GM12878 (cell line): ENCODE results near the gene PLEKHM1. TPM values are rescaled to one million over a fixed set of nuclear protein-coding genes. Genes with fewer than 3 reads are reported as not detected.

Experiments
- ATAC-seq: fragments of 200-7000 bp; cut with Tn5 transposase; 3 replicates; pipeline ENCODE4 v1.9.1; 2020; ENCODE audit warnings: mild to moderate bottlenecking, moderate library complexity
- BruUV-seq: library from RNA; stranded (reverse); fragments of 400-500 nt; replicated peaks from 2 replicates; lab custom pipeline; 2021; lab: Mats Ljungman, UMichigan
- CTCF ChIA-PET: fragments of 300-600 bp; sonication (Branson Sonifier 250); formaldehyde crosslinking; extraction: SDS; loops from one replicate; lab custom pipeline; 2021; ENCODE audit warnings: inconsistent platforms; lab: Yijun Ruan, JAX
- POLR2A ChIA-PET: fragments of 350-600 bp; formaldehyde crosslinking; extraction: SDS; loops from one replicate; lab custom pipeline; 2021; ENCODE audit warnings: inconsistent platforms; lab: Charles Lee
- RAD21 ChIA-PET: fragments of 300-600 bp; sonication (Branson Sonifier 250); formaldehyde crosslinking; loops from one replicate; lab custom pipeline; 2023; ENCODE audit warnings: antibody characterized with exemption; ENCODE audit not compliant: unreplicated experiment; lab: Charles Lee
- SMC1A ChIA-PET: fragments of 300-600 bp; sonication (Branson Sonifier 250); formaldehyde crosslinking; loops from one replicate; lab custom pipeline; 2023; ENCODE audit not compliant: unreplicated experiment, uncharacterized antibody; lab: Charles Lee
- DNase-seq: peaks from one replicate; pipeline ENCODE4 v3.0.0-alpha.2; 2011; ENCODE audit warnings: low read depth, low spot score
- FAIRE-seq: peaks from 3 replicates; lab custom pipeline; 2011; peaks lifted over from hg19 to GRCh38; lab: Jason Lieb, UNC
- H2AFZ ChIP-seq: 2 replicates; pipeline ENCODE4 v1.6.0; 2011; ENCODE audit warnings: low read depth, low read length, control low read depth; ENCODE audit not compliant: control insufficient read depth
- H3K27ac ChIP-seq: 2 replicates; pipeline ENCODE4 v1.5.1; 2011; ENCODE audit warnings: control low read depth; ENCODE audit not compliant: control insufficient read depth, insufficient read depth
- H3K27me3 ChIP-seq, 2 experiments: replicated peaks in 1 of 2; 2 replicates each; pipeline versions ENCODE4 v1.6.0 to v1.6.1; 2011; ENCODE audit warnings: low read length in 1 of 2; ENCODE audit not compliant: control insufficient read depth in 2 of 2, insufficient read depth in 2 of 2
- H3K36me3 ChIP-seq, 2 experiments: 2 replicates each; pipeline ENCODE4 v1.5.1; 2011; ENCODE audit warnings: low read length in 1 of 2; ENCODE audit not compliant: control insufficient read depth in 2 of 2, insufficient read depth in 2 of 2
- H3K4me1 ChIP-seq: 2 replicates; pipeline ENCODE4 v1.6.1; 2011; ENCODE audit warnings: mild to moderate bottlenecking, low read length, moderate library complexity, mixed read lengths; ENCODE audit not compliant: control insufficient read depth, insufficient read depth
- H3K4me2 ChIP-seq: 2 replicates; pipeline ENCODE4 v1.6.0; 2011; ENCODE audit warnings: control low read depth; ENCODE audit not compliant: control insufficient read depth, insufficient read depth
- H3K4me3 ChIP-seq: fragments of 200-600 bp; sonication (generic); 2 replicates; pipeline ENCODE4 v1.5.1; 2016
- H3K79me2 ChIP-seq: 2 replicates; pipeline ENCODE4 v1.6.0; 2011; ENCODE audit warnings: low read length; ENCODE audit not compliant: control insufficient read depth, insufficient read depth
- H3K9ac ChIP-seq: 2 replicates; pipeline ENCODE4 v1.8.0; 2011; ENCODE audit warnings: low read length, control low read depth, mixed read lengths; ENCODE audit not compliant: control insufficient read depth, insufficient read depth
- H3K9me3 ChIP-seq: replicated peaks from 3 replicates; pipeline ENCODE4 v1.5.1; 2011; ENCODE audit warnings: mild to moderate bottlenecking, low read length; ENCODE audit not compliant: control insufficient read depth, insufficient read depth
- H4K20me1 ChIP-seq: 2 replicates; pipeline ENCODE4 v1.6.0; 2011; ENCODE audit not compliant: control insufficient read depth, insufficient read depth
- HDGF ChIP-seq: fragments of 450-650 bp; IDR thresholded peaks from 2 replicates; pipeline ENCODE4 v1.6.1; 2016; ENCODE audit warnings: antibody characterized with exemption
- IRF4 ChIP-seq: IDR thresholded peaks from 2 replicates; pipeline ENCODE4 v1.6.1; 2011; ENCODE audit warnings: low read depth, low read length
- RELA ChIP-seq: fragments of 450-650 bp; IDR thresholded peaks from 2 replicates; pipeline ENCODE4 v1.8.0; 2014; ENCODE audit warnings: borderline replicate concordance; ENCODE audit not compliant: partially characterized antibody
- ZNF274 ChIP-seq: IDR thresholded peaks from one replicate; pipeline ENCODE4 v1.8.0; 2011; ENCODE audit not compliant: insufficient read length, insufficient read depth
- WGBS: methylation state at CpG from one replicate; pipeline ENCODE4 v1.1.6; 2016; ENCODE audit warnings: low lambda C conversion rate; ENCODE audit not compliant: insufficient replicate concordance, insufficient coverage; ENCODE audit errors: missing lambda C conversion rate; 5-methylcytosine and 5-hydroxymethylcytosine counted together
- in situ Hi-C: fragments of 300-500 bp; cut with MboI; formaldehyde crosslinking; loops from 9 replicates; pipeline ENCODE4 v1.14.3; 2018; ENCODE audit warnings: mixed read lengths
- intact Hi-C: fragments of 100-400 bp; cut with micrococcal nuclease; formaldehyde crosslinking; loops from one replicate; pipeline ENCODE4 v1.14.2; 2022; ENCODE audit not compliant: unreplicated experiment
- polyA plus RNA-seq, 11 experiments: library from polyadenylated mRNA; depleted of rRNA in 4 of 11; unstranded in 6 of 11; stranded (reverse) in 5 of 11; fragments of >200 nt; fragmentation: Nextera tagmentation in 4 of 11; fragmentation: Illumina TruSeq in 1 of 11; extraction: Ambion mirVana in 4 of 11; extraction: Trizol in 1 of 11; gene quantifications; 1 replicate in 1 of 11; 2 replicates in 10 of 11; pipeline versions ENCODE4 v1.2.1 to v1.2.3, GENCODE V29; 2011 to 2016; ENCODE audit warnings: inconsistent platforms in 2 of 11, missing spikeins in 2 of 11, low read depth in 1 of 11
- total RNA-seq, 4 experiments: library from RNA; depleted of rRNA in 3 of 4; stranded (reverse); fragments of >200 nt in 3 of 4; fragmentation: Illumina TruSeq in 1 of 4; extraction: Trizol in 1 of 4; gene quantifications; 2 replicates each; pipeline versions ENCODE4 v1.2.1 to v1.2.3, GENCODE V29; 2013 to 2021
- TF ChIP-seq, protein P1 (sequence below): fragments of 450-650 bp; IDR thresholded peaks from 2 replicates; pipeline ENCODE4 v1.6.1; 2017; ENCODE audit warnings: mild to moderate bottlenecking, moderate library complexity
- TF ChIP-seq, protein P2 (sequence below): fragments of 450-650 bp; IDR thresholded peaks from 2 replicates; pipeline ENCODE4 v1.6.1; 2017; ENCODE audit warnings: mild to moderate bottlenecking, low read depth, inconsistent platforms; ENCODE audit not compliant: poor library complexity, severe bottlenecking
- TF ChIP-seq, protein P3 (sequence below), 3 experiments: IDR thresholded peaks in 2 of 3; conservative IDR thresholded peaks in 1 of 3; 2 replicates each; pipeline ENCODE4 v1.5.1; 2011; ENCODE audit warnings: low read depth in 3 of 3, low read length in 3 of 3, mild to moderate bottlenecking in 3 of 3, control low read depth in 2 of 3, moderate library complexity in 2 of 3, inconsistent platforms in 1 of 3, mixed read lengths in 1 of 3; ENCODE audit not compliant: control insufficient read depth in 2 of 3, insufficient read depth in 1 of 3; ENCODE audit errors: extremely low read depth in 1 of 3
- TF ChIP-seq, protein P4 (sequence below): IDR thresholded peaks from 2 replicates; pipeline ENCODE4 v1.6.1; 2011; ENCODE audit warnings: mild to moderate bottlenecking, low read depth, low read length, moderate library complexity; ENCODE audit not compliant: insufficient replicate concordance

Gene PLEKHM1
- total and polyA plus RNA-seq, 10 of the 15 experiments (the other 5 are each of a cell fraction or from before 2014, with no cell fraction given): 0.21 to 27.8 (median 9.4) TPM

DNA sequence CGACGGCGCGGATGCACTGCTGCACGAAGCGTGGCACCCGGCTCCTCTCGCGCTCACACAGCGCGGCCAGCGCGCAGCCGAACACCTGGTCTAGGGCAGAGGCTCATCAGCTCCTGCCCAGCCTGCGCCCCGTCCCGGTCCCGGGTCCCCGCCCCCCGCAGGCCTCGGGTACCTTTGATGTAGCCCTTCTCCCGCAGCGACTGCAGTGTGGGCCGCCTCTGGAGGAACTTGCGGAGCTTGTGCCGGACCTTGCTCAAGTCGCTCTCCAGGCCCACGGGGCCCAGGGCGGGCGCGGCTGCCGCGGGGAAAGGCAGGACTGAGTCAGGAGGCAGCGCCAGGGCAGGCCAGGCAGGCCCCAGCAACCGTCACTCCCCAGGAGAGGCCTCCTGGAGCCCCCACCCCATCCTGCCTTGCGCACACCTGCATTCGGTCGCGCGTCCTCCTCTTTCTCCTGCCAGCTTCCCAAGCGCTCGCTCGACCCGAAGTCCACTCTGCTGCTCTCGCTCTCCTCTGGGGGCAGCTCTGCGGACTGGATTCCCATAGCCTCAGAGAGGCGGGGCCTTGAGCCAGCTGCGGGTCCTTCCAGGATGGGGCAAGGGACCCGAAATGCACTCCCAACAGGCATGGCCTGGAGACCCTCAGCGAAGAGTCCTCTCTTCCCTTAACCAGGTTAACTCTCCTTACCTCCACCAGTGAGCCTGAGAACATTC, 93.9 kb downstream of the PLEKHM1 start (continued):
- TF ChIP-seq, protein P1, sequence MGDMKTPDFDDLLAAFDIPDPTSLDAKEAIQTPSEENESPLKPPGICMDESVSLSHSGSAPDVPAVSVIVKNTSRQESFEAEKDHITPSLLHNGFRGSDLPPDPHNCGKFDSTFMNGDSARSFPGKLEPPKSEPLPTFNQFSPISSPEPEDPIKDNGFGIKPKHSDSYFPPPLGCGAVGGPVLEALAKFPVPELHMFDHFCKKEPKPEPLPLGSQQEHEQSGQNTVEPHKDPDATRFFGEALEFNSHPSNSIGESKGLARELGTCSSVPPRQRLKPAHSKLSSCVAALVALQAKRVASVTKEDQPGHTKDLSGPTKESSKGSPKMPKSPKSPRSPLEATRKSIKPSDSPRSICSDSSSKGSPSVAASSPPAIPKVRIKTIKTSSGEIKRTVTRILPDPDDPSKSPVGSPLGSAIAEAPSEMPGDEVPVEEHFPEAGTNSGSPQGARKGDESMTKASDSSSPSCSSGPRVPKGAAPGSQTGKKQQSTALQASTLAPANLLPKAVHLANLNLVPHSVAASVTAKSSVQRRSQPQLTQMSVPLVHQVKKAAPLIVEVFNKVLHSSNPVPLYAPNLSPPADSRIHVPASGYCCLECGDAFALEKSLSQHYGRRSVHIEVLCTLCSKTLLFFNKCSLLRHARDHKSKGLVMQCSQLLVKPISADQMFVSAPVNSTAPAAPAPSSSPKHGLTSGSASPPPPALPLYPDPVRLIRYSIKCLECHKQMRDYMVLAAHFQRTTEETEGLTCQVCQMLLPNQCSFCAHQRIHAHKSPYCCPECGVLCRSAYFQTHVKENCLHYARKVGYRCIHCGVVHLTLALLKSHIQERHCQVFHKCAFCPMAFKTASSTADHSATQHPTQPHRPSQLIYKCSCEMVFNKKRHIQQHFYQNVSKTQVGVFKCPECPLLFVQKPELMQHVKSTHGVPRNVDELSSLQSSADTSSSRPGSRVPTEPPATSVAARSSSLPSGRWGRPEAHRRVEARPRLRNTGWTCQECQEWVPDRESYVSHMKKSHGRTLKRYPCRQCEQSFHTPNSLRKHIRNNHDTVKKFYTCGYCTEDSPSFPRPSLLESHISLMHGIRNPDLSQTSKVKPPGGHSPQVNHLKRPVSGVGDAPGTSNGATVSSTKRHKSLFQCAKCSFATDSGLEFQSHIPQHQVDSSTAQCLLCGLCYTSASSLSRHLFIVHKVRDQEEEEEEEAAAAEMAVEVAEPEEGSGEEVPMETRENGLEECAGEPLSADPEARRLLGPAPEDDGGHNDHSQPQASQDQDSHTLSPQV: no peak

DNA sequence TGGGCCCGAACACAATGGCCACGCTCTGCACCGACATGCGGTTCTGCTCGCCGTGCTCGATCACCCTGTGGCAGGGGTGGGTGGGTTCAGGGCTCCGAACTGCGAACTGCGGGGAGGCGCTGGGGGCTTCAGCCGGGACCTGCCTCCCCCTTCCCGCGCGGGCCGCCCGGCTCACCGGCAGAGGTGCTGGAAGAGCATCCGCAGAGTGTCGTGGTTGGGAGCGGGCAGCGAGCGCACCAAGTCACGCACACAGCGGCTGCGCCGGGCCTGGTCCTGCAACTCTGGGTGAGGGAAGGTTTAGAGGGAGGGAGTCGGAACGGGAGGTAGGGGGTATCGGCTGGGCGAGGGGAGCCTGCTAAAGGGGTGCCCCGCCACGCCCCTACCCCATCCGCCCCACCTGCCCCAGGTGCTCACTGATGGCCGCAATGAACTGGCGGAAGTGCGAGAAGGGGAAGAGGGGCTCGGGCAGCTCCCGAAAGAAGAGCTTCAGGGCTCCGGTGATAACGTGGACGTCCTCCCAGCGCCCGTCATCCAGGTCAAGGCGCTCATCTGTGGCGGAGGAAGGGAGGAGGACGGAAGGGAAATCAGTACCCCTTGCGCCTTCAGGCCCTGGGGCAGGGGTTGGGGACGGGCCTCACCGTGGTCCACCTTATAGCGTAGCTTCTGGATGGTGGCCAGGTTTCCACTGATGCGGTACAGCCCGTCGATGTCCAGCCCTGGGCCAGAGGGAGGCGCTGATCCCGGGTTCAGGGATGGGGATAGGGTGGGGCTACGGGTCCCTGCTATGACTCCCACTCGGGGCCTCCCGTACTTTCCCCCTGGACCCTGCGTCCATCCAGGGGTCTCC, 94.7 kb downstream of the PLEKHM1 start:
- POLR2A ChIA-PET: interaction anchor here (1.1 kb wide), 1 partner anchor 13 kb away, joined by 4 read pairs; no protein-coding TSS in a partner anchor
- BruUV-seq: no TSS peak
- TF ChIP-seq ZNF274 (no peak), IRF4 (no peak), HDGF (no peak), RELA (no peak)
- TF ChIP-seq, protein P2, sequence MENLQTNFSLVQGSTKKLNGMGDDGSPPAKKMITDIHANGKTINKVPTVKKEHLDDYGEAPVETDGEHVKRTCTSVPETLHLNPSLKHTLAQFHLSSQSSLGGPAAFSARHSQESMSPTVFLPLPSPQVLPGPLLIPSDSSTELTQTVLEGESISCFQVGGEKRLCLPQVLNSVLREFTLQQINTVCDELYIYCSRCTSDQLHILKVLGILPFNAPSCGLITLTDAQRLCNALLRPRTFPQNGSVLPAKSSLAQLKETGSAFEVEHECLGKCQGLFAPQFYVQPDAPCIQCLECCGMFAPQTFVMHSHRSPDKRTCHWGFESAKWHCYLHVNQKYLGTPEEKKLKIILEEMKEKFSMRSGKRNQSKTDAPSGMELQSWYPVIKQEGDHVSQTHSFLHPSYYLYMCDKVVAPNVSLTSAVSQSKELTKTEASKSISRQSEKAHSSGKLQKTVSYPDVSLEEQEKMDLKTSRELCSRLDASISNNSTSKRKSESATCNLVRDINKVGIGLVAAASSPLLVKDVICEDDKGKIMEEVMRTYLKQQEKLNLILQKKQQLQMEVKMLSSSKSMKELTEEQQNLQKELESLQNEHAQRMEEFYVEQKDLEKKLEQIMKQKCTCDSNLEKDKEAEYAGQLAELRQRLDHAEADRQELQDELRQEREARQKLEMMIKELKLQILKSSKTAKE: no peak
- TF ChIP-seq, protein P3, sequence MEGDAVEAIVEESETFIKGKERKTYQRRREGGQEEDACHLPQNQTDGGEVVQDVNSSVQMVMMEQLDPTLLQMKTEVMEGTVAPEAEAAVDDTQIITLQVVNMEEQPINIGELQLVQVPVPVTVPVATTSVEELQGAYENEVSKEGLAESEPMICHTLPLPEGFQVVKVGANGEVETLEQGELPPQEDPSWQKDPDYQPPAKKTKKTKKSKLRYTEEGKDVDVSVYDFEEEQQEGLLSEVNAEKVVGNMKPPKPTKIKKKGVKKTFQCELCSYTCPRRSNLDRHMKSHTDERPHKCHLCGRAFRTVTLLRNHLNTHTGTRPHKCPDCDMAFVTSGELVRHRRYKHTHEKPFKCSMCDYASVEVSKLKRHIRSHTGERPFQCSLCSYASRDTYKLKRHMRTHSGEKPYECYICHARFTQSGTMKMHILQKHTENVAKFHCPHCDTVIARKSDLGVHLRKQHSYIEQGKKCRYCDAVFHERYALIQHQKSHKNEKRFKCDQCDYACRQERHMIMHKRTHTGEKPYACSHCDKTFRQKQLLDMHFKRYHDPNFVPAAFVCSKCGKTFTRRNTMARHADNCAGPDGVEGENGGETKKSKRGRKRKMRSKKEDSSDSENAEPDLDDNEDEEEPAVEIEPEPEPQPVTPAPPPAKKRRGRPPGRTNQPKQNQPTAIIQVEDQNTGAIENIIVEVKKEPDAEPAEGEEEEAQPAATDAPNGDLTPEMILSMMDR (IDR thresholded peaks at IDR 0.05 in 2 of 3, conservative IDR thresholded peaks at IDR 0.05 in 1 of 3; ENCODE audit: control insufficient read depth in 2 of 3, extremely low read depth in 1 of 3, insufficient read depth in 1 of 3, low read depth in 3 of 3, low read length in 3 of 3): no peak
- TF ChIP-seq, protein P4, sequence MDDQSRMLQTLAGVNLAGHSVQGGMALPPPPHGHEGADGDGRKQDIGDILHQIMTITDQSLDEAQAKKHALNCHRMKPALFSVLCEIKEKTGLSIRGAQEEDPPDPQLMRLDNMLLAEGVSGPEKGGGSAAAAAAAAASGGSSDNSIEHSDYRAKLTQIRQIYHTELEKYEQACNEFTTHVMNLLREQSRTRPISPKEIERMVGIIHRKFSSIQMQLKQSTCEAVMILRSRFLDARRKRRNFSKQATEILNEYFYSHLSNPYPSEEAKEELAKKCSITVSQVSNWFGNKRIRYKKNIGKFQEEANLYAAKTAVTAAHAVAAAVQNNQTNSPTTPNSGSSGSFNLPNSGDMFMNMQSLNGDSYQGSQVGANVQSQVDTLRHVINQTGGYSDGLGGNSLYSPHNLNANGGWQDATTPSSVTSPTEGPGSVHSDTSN: no peak

More for the DNA sequence above, 94.7 kb downstream of the PLEKHM1 start:
- H3K27ac ChIP-seq: no peak overlapping the region
- H3K4me3 ChIP-seq: no peak overlapping the region
- H3K9ac ChIP-seq: no peak overlapping the region
- H3K4me2 ChIP-seq: no peak overlapping the region
- in situ Hi-C loops: no loop called here
- DNase-seq (no peak), FAIRE-seq (no peak), ATAC-seq (no peak)
- no peaks in the 10 kb centered on the region for H3K79me2 ChIP-seq
- peaks cover 12 to 16% of the 10 kb centered on the region in 2 experiments for H3K36me3 ChIP-seq
- SMC1A ChIA-PET: interaction anchor here (1.1 to 2.2 kb wide), 4 partner anchors 12 to 435 kb away, joined by 3 to 6 read pairs (median 4); no protein-coding TSS in a partner anchor
- no peaks in the 10 kb centered on the region for H3K9me3 ChIP-seq
- RAD21 ChIA-PET: interaction anchor here (0.7 to 2.4 kb wide), 5 partner anchors 11 to 29 kb away, joined by 4 to 8 read pairs (median 5); no protein-coding TSS in a partner anchor
- CTCF ChIA-PET: interaction anchor here (1.0 to 5.0 kb wide), 11 partner anchors 12 to 436 kb away, joined by 3 to 40 read pairs (median 6); no protein-coding TSS in a partner anchor
- intact Hi-C loops: no loop called here
- H3K27me3 ChIP-seq: no peaks in the 10 kb centered on the region
- 94% methylated on average over 53 of the region's 60 CpGs for WGBS
- 0 out of 2 replicates have a peak, but pooled peaks cover 2% of the 10 kb centered on the region for H4K20me1 ChIP-seq
- H3K4me1 ChIP-seq: no peaks in the 10 kb centered on the region
- H2AFZ ChIP-seq: no peak overlapping the region
